ENCODE data around the gene CTNND2.

CTNND2 gene, protein sequence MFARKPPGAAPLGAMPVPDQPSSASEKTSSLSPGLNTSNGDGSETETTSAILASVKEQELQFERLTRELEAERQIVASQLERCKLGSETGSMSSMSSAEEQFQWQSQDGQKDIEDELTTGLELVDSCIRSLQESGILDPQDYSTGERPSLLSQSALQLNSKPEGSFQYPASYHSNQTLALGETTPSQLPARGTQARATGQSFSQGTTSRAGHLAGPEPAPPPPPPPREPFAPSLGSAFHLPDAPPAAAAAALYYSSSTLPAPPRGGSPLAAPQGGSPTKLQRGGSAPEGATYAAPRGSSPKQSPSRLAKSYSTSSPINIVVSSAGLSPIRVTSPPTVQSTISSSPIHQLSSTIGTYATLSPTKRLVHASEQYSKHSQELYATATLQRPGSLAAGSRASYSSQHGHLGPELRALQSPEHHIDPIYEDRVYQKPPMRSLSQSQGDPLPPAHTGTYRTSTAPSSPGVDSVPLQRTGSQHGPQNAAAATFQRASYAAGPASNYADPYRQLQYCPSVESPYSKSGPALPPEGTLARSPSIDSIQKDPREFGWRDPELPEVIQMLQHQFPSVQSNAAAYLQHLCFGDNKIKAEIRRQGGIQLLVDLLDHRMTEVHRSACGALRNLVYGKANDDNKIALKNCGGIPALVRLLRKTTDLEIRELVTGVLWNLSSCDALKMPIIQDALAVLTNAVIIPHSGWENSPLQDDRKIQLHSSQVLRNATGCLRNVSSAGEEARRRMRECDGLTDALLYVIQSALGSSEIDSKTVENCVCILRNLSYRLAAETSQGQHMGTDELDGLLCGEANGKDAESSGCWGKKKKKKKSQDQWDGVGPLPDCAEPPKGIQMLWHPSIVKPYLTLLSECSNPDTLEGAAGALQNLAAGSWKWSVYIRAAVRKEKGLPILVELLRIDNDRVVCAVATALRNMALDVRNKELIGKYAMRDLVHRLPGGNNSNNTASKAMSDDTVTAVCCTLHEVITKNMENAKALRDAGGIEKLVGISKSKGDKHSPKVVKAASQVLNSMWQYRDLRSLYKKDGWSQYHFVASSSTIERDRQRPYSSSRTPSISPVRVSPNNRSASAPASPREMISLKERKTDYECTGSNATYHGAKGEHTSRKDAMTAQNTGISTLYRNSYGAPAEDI (N-terminal part only)

DNA sequence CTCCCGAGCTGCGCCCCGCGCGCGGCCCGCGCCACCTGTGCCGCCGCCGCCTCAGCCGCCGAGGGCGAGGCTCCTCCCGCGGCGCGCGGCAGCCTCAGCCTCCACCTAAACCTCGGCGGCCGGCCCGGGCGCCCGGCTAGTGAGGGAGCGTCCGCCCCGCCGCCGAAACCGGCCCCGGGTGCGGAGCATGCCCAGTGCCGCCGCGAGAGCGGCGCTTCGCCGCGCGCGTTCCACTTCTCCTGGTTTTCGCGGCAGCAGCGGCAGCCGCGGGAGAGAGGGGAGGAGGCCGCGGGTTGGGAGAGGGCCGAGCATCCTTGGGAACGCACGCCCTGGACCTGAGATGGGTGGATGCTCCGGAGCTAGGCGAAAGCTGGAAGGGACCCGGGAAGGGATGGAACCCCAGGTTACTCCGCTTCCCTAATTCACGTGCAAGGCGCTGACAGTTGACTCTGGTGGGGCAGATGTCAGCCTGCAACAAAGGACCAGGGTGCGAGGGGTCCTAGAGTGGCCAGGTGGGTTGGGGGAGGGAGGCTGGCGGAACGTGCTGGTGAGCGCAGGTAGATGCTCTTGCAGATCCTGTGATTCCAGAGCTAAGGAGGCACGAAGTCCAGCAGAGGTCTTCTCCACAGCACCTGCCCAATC, at the start of gene CTNND2:
Gene CTNND2 (minus strand): TSS at position 182 of the 642 bp plus-strand sequence. CDS start 593 bp downstream, outside the sequence.
- no peak within 1 kb of the TSS; the same call in 1 of the 2 replicates for H3K4me3 ChIP-seq (ENCODE audit: low read depth, low read length)
- TF ChIP-seq, protein P1, sequence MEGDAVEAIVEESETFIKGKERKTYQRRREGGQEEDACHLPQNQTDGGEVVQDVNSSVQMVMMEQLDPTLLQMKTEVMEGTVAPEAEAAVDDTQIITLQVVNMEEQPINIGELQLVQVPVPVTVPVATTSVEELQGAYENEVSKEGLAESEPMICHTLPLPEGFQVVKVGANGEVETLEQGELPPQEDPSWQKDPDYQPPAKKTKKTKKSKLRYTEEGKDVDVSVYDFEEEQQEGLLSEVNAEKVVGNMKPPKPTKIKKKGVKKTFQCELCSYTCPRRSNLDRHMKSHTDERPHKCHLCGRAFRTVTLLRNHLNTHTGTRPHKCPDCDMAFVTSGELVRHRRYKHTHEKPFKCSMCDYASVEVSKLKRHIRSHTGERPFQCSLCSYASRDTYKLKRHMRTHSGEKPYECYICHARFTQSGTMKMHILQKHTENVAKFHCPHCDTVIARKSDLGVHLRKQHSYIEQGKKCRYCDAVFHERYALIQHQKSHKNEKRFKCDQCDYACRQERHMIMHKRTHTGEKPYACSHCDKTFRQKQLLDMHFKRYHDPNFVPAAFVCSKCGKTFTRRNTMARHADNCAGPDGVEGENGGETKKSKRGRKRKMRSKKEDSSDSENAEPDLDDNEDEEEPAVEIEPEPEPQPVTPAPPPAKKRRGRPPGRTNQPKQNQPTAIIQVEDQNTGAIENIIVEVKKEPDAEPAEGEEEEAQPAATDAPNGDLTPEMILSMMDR (IDR thresholded peaks at IDR 0.05; ENCODE audit: insufficient read depth, low read length, missing control alignments) = no peak
- POLR2A ChIA-PET = no interaction called here
- CTCF ChIA-PET = no interaction called here
- DNase-seq (ENCODE audit: low read depth, low spot score) = no peak

DNA sequence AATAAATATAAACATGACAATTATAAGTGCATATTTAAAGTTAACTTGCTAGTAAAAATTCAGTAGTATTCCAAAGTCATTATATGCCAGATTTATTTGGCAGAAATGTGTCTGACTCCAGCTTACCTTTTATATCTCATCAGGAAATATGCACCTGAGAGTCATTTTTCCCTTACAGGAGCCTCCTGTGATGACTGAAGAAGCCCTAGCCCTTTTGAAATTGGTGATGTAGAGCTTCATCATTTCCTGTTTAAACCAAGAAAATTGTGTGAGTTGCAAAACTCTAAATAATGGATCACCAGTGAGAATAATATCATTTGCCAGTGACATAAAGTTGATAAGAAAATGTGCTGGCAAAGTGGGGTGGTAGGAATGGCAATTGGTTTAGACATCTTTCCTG, 42.1 kb upstream of the CTNND2 start:
- CTCF ChIA-PET = no interaction called here
- DNase-seq (ENCODE audit: low read depth, low spot score) = no peak
- POLR2A ChIA-PET = no interaction called here
- H3K4me3 ChIP-seq (ENCODE audit: low read depth, low read length) = no peak overlapping the region
- TF ChIP-seq, protein P1 (IDR thresholded peaks at IDR 0.05; ENCODE audit: insufficient read depth, low read length, missing control alignments) = no peak

DNA sequence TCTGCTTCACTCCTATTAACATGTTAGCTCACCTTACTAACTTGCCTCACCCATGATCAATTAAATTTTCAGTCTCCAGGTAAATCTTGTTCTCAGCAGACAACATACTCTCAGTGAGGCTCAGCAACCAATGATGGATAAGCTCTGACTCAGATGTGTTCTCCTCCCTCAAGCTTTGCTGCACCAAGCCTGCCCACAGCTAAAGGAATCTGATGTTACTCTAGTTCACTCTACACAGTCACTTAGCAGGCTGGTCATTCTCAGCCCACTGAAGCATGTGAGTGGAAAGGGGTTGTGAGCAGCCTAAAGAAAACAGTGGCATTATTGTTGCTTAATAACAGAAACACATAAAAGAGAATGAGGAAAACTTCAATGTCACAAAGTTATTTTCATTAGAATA, 37.3 kb upstream of the CTNND2 start:
- ChIA-PET POLR2A (no interaction called here), CTCF (no interaction called here)
- no peak overlapping the region for H3K4me3 ChIP-seq (ENCODE audit: low read depth, low read length)
- DNase-seq (ENCODE audit: low read depth, low spot score) = no peak
- TF ChIP-seq, protein P1 (IDR thresholded peaks at IDR 0.05; ENCODE audit: insufficient read depth, low read length, missing control alignments) = no peak

DNA sequence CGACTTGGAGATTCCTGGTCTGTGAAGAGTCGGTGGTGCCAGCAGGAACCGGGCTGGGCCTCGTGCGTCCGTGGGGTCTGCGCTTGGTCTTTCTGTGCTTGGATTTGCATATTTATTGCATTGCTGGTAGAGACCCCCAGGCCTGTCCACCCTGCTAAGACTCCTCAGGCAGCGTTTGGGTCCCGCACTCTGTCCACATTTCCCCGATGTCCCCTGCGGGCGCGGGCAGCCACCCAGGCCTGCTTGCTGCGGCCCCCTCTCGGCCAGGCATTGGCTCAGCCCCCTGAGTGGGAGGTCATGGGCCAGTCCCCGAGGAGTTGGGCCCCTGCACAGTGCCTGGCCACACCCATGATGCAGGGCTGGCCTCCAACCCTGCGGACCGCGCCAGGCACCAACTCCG, 27.4 kb upstream of the CTNND2 start:
- no peak for DNase-seq (ENCODE audit: low read depth, low spot score)
- no peak overlapping the region for H3K4me3 ChIP-seq (ENCODE audit: low read depth, low read length)
- TF ChIP-seq, protein P1 (IDR thresholded peaks at IDR 0.05; ENCODE audit: insufficient read depth, low read length, missing control alignments) = no peak
- ChIA-PET CTCF (no interaction called here), POLR2A (no interaction called here)

DNA sequence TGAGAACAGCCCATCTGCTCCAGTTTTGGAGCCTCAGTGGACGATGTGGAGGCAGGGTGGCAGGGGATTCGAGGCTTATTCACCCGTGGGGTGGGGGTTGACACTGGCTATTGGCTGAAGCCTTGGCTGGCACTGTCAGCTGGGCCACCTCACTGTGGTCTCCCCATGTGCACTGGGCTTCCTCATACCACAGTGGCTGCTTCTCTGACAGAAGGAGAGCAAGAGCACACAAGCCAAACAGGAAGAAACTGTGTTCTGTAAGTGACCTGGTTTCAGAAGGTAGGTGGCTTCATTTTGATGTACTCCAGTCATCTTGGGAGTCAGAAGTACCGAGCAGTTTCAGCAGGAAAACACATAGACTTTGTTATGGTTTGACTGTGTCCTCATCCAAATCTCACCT, 24.7 kb upstream of the CTNND2 start:
- DNase-seq (ENCODE audit: low read depth, low spot score) = no peak
- TF ChIP-seq, protein P1 (IDR thresholded peaks at IDR 0.05; ENCODE audit: insufficient read depth, low read length, missing control alignments) = no peak
- CTCF ChIA-PET = no interaction called here
- POLR2A ChIA-PET = no interaction called here
- no peak overlapping the region for H3K4me3 ChIP-seq (ENCODE audit: low read depth, low read length)
